ENCODE measurements around the gene FRMD4A. TPM values are rescaled to one million over a fixed set of nuclear protein-coding genes. Genes with fewer than 3 reads are reported as not detected.

FRMD4A gene
- total and polyA plus RNA-seq, 12 donors: 9.1 to 29.6 (median 14.6) TPM

DNA sequence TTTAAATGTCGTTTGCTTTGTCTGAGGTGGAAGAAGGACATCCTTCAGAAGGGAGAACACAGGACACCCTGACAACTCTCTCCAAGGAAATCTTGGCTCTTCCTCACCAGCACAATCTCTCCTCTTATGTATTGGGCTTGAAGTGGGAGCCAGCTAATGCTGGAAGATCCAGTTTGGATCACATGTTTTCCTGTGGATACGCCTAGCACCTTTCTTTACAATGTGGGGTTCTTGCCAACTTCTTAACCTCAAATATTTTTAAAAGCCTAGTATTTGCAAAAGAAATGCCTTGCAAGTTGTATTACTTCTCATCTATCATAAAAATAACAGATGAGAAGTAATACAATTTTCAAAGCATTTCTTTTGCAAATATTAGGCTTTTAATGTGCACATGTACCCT lies 76.4 kb downstream of the FRMD4A start:
- no peaks in the 10 kb centered on the region for H3K36me3 ChIP-seq (replicated peaks in 1 of 2)
- intact Hi-C loops (cut with DNase I): no loop called here
- no peak overlapping the region for H3K4me3 ChIP-seq
- no peaks in the 10 kb centered on the region for H3K4me1 ChIP-seq (replicated peaks in 1 of 2)
- no peak for TF ChIP-seq POLR2A (IDR thresholded peaks at IDR 0.05)
- TF ChIP-seq, protein P1, sequence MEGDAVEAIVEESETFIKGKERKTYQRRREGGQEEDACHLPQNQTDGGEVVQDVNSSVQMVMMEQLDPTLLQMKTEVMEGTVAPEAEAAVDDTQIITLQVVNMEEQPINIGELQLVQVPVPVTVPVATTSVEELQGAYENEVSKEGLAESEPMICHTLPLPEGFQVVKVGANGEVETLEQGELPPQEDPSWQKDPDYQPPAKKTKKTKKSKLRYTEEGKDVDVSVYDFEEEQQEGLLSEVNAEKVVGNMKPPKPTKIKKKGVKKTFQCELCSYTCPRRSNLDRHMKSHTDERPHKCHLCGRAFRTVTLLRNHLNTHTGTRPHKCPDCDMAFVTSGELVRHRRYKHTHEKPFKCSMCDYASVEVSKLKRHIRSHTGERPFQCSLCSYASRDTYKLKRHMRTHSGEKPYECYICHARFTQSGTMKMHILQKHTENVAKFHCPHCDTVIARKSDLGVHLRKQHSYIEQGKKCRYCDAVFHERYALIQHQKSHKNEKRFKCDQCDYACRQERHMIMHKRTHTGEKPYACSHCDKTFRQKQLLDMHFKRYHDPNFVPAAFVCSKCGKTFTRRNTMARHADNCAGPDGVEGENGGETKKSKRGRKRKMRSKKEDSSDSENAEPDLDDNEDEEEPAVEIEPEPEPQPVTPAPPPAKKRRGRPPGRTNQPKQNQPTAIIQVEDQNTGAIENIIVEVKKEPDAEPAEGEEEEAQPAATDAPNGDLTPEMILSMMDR (IDR thresholded peaks at IDR 0.05): no peak
- peaks cover 7% of the 10 kb centered on the region for H3K27me3 ChIP-seq
- no peak for DNase-seq
- no peaks in the 10 kb centered on the region for H3K9me3 ChIP-seq (replicated peaks in 1 of 3)
- H3K27ac ChIP-seq: no peak overlapping the region
- WGBS, 4 donors: 70 to 84% (median 73%) methylated on average over 2 of the region's 2 CpGs

DNA sequence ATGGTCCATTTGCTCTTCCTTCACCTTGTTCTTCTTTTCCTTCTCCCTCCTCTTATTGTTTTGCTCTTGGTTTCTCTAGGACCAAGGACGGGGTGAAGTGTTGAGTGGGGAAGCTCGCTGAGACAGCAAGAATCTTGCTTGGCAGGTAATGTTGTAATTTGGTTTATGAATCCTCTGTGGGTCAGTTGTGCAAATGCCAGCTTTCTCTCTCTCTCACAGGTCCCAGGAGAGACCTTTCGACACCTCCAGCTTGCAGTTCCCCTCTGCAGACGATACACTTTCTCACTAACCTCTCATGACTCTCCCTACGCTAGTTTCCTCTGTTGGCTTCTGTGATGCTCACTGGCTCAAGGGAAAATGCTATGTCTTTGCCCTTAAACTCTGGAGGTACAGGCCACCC lies 77.0 kb downstream of the FRMD4A start:
- Histone ChIP-seq H3K9me3 (replicated peaks in 1 of 3) (no peaks in the 10 kb centered on the region), H3K27me3 (peaks cover 7% of the 10 kb centered on the region), H3K36me3 (replicated peaks in 1 of 2) (no peaks in the 10 kb centered on the region), H3K4me3 (no peak overlapping the region), H3K4me1 (replicated peaks in 1 of 2) (no peaks in the 10 kb centered on the region), H3K27ac (no peak overlapping the region)
- WGBS, 4 donors: 82 to 88% (median 86%) methylated on average over 5 of the region's 5 CpGs
- intact Hi-C loops (cut with DNase I): no loop called here
- TF ChIP-seq, protein P1 (IDR thresholded peaks at IDR 0.05): no peak
- TF ChIP-seq POLR2A (IDR thresholded peaks at IDR 0.05): no peak
- DNase-seq: no peak

DNA sequence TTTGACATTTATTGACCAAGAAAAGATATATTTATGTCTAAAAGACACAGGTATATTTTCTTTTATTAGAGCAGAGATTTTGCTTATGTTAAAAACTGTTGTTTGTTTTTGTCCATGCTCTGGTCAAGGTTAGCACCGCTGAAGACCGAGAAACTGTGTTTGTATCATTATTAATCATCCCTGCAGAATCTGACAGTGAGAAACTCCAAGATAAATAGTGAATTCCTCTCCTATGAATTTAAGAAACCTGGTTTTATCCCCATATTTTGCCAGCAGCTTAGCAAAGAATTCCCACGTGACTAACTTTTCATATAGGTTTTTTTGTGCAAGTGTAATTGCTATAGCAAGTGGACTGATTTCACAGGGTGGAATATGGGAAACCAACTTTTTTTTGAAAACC lies 77.6 kb downstream of the FRMD4A start:
- no peak for DNase-seq
- H3K4me3 ChIP-seq: no peak overlapping the region

DNA sequence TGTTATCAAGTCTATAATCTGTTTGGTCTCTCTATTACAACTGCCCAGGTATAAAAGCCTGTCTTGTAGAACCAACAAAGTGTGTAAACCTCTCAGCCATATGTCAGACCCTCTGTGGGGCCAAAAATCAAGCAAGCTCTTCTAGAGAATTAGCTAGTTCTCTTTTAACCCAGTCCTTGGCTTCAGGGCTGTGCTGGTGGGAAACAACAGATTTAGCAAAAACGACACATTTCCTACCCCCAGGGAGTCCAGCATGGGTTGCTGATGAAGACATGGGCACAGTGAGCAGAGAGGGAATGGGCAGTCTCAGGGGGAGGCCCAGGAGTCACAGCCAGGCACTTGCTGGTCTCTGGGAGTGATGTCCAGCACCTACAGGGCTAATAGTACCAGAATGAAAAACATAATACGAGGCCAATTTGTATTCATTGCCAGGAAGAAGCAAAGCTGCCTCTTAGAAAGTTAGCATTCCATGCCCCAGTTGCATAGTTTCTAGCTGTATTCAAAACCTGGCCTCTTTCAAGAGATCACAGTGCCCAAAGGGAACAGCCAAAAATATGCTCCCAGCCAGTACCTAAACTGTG lies 80.1 kb downstream of the FRMD4A start:
- no peak overlapping the region for H3K27ac ChIP-seq

More for the DNA sequence above, 77.6 kb downstream of the FRMD4A start:
- 33 to 39% (median 34%) methylated on average over 3 of the region's 3 CpGs for WGBS, 4 donors
- Histone ChIP-seq H3K9me3 (replicated peaks in 1 of 3) (no peaks in the 10 kb centered on the region), H3K27ac (no peak overlapping the region), H3K36me3 (replicated peaks in 1 of 2) (no peaks in the 10 kb centered on the region), H3K27me3 (peaks cover 7% of the 10 kb centered on the region), H3K4me1 (replicated peaks in 1 of 2) (no peaks in the 10 kb centered on the region)
- TF ChIP-seq, protein P1 (IDR thresholded peaks at IDR 0.05): no peak
- TF ChIP-seq POLR2A (IDR thresholded peaks at IDR 0.05): no peak
- intact Hi-C loops (cut with DNase I): no loop called here

More for the DNA sequence above, 80.1 kb downstream of the FRMD4A start:
- H3K36me3 ChIP-seq (replicated peaks in 1 of 2): no peaks in the 10 kb centered on the region
- no peaks in the 10 kb centered on the region for H3K9me3 ChIP-seq (replicated peaks in 1 of 3)
- TF ChIP-seq, protein P1 (IDR thresholded peaks at IDR 0.05): no peak
- TF ChIP-seq POLR2A (IDR thresholded peaks at IDR 0.05): no peak
- intact Hi-C loops (cut with DNase I): no loop called here
- DNase-seq: no peak
- H3K27me3 ChIP-seq: peaks cover 7% of the 10 kb centered on the region
- H3K4me3 ChIP-seq: no peak overlapping the region
- WGBS, 4 donors: 77 to 84% (median 82%) methylated on average over 2 of the region's 2 CpGs
- no peaks in the 10 kb centered on the region for H3K4me1 ChIP-seq (replicated peaks in 1 of 2)
